Sciatic nerve (tissue), 2 donors: ENCODE measurements around the gene RUFY2. TPM values are rescaled to one million over a fixed set of nuclear protein-coding genes. Genes with fewer than 3 reads are reported as not detected.
"Not testable (repeated sequence)": the region's sequence is repeated elsewhere in the genome, so short reads cannot be mapped to it uniquely, and the experiment has no call there.

Experiments
- ATAC-seq: fragments of 200-7000 bp; cut with Tn5 transposase; one replicate; pipeline ENCODE4 v1.9.1; 2020; ENCODE audit warnings: mild to moderate bottlenecking, moderate library complexity
- DNase-seq: peaks from one replicate; pipeline ENCODE4 v3.0.0-alpha.2; 2020; ENCODE audit warnings: low spot score
- intact Hi-C: fragments of 100-400 bp; cut with DNase I; formaldehyde crosslinking; loops from one replicate; pipeline ENCODE4 v1.14.2; 2022
- total RNA-seq: library from RNA; stranded (reverse); fragmentation: NEBNext Ultra II Directional; extraction: Animal tissue kit (Norgen Biotek cat#: 25700); gene quantifications from one replicate; pipeline ENCODE4 v1.2.1, GENCODE V29; 2021
- donor health status: DM: no; HTN: no; CAD: no.
- donor health status: DM: no; HTN: no; CAD: no.

The RUFY2 gene
- total RNA-seq, 1 donor from 2014 or later: 52.3 TPM

DNA sequence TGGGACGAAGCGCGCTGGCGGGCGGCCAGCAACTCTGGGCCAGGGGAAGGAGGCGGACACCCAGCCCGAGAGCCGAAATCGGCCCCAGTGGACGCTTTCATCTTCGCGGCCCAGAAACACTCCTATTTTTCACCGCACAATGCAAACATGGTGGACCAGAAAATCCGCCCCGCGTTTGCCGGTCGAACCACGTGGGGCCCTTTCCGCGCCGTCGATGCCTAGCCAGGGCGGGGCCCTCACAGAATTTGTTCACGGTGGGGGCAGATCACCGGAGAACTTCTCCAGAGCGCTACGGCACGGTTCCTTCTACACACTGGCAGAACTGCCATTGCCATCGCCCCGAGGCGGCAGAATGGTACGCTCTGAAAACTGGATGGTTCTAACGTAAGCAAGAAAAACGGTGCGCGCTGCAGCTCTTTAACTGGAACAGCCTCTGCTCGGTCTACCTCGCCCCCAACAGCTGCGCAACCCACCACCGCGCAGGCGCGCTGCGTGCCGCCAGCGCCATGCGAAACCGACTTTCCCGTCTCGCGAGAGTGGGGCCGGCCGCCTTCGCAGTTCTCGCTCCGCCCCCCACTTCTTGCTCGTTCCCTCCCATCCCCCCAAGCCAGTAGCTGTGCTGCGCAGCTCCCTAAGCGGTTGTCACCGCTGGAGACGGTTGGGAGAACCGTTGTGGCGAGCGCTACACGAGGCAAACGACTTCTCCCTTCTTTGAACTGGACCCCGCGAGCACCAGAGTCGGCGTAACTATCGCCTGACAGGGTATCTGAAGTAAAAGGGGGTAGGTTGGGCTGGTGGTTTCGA lies 75.4 kb downstream of the RUFY2 start, which contains the start of gene HNRNPH3:
TSS of gene HNRNPH3 (plus strand) at position 610 of the 804 bp plus-strand sequence. CDS start 5,158 bp downstream, outside the sequence.
- intact Hi-C loops: no loop called here
- ATAC-seq (peak; percentile 94), DNase-seq (peak; percentile 99)

GRCh38 chr10:68330852-68331454 lies 76.1 kb downstream of the RUFY2 start:
- intact Hi-C loops: no loop called here
- ATAC-seq: peak; percentile 1
- DNase-seq: peak; percentile 59

- intact Hi-C loops: no loop called here
- ATAC-seq (no peak), DNase-seq (no peak)
Measured at GRCh38 chr10:68329506-68329861, 77.6 kb downstream of the RUFY2 start.

DNA sequence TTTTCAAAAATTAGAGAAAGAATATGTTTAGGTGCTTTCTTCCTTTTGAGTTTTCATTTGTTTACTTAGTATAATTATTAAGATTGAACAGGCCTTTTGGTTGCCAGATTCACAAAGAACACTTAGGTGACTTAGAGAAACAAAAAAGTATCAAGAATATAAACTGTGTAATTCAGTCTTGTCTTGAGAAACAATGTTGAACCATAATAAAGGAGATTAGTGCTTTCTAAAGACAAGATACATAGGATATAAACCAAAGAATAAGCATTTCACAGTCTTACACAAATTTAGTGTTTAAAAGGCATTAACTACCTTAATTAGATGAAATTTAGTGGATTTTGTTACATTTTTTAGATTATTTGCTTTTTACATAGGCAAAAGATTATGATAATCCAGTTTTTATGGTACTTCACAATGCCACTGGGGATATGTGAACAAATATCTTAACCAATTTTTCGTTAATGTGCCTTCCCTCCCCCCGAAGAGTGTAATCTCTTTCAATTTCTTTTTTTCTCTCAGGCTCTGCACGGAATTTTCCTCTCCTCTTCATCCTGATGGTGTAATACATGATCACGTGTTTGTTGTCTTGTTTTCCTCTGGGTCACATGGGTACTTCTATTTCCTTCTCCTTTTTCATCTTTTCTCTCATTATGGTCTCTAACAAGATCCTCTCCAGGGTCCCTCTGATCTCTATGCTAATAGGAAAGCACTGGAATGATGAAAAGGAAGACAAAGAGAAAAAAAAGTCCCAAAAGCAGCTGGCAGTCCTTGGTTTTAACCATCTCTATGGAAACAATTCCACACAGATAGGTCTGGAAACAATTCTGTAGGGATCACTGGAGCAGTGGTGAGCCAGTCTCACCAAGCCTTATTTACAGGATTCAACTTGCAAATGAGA lies 78.9 kb downstream of the RUFY2 start:
- intact Hi-C loops: no loop called here
- peak; percentile 28 for ATAC-seq
- DNase-seq: no peak

DNA sequence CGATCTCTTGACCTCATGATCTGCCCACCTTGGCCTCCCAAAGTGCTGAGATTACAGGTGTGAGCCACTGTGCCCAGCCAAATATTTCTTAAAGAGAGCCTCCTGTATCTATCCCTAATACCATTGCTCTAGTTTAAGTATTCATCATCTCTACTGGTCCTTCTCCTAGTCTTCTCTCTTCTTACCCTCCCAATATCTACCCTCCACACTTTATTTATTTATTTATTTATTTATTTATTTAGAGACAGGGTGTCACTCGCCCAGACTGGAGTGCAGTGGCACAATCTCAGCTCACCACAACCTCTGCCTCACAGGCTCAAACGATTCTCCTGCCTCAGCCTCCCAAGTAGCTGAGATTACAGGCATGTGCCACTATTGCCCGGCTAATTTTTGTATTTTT lies 82.7 kb downstream of the RUFY2 start:
- intact Hi-C loops, ATAC-seq, DNase-seq: not testable (repeated sequence)

- intact Hi-C loops: no loop called here
- DNase-seq: no peak
- ATAC-seq: no peak
Measured at GRCh38 chr10:68318331-68319059, 88.6 kb downstream of the RUFY2 start.

DNA sequence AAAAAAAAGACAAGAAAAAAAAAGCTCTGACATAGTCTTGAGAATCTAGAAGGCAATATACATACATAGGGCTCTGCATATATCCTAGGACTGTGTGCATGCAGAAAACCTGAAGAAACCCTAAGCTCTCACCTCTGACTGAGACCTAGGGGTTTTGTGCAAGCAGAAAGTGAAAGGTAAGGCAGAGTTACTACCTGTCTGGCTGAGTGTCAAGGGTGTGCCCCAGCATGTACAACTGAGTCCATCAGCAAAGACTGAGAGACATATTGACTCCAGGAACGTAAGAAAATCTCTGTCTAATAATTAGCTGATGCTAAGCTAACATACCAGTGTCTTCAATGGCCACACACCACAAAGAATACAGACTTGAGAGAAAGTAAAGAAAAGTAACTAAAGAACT lies 91.5 kb downstream of the RUFY2 start:
- no peak for DNase-seq
- no peak for ATAC-seq
- intact Hi-C loops: no loop called here

DNA sequence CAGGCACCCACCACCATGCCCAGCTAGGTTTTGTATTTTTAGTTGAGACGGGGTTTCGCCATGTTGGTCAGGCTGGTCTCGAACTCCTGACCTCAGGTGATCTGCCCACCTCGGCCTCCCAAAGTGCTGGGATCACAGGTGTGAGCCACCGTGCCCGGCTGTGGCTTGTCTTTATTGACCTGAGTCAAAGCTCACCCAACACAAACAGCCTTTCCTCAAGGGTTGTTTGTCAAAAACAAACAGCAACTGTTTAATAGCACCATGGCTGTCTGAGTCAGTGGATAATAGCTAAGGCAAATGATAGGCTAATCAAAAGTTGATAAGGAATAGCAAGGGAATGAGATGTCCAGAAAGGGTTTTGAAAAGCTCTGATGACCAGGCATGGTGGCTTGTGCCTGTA lies 92.1 kb downstream of the RUFY2 start:
- DNase-seq, intact Hi-C loops, ATAC-seq: not testable (repeated sequence)

GRCh38 chr10:68310531-68310930 lies 96.5 kb downstream of the RUFY2 start:
- intact Hi-C loops: no loop called here
- ATAC-seq (no peak), DNase-seq (no peak)

DNA sequence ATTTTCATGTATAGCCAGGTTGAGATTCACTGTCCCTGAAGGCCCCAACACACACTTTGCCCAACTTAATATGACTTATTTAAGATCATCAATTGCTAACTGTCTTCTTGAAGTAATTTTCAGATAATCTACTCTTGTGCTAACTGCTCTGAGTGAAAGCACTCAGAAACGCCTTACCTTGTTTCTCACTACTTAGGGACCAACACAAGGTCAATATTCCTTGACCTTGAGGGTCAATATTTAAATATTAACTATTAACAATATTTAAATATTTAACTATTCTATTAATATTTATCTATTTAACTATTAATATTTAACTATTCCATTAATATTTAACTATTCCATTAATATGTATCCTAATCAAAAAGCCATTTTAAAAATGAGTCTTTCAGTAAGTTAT lies 101.2 kb downstream of the RUFY2 start:
- intact Hi-C loops: no loop called here
- ATAC-seq (no peak), DNase-seq (no peak)

DNA sequence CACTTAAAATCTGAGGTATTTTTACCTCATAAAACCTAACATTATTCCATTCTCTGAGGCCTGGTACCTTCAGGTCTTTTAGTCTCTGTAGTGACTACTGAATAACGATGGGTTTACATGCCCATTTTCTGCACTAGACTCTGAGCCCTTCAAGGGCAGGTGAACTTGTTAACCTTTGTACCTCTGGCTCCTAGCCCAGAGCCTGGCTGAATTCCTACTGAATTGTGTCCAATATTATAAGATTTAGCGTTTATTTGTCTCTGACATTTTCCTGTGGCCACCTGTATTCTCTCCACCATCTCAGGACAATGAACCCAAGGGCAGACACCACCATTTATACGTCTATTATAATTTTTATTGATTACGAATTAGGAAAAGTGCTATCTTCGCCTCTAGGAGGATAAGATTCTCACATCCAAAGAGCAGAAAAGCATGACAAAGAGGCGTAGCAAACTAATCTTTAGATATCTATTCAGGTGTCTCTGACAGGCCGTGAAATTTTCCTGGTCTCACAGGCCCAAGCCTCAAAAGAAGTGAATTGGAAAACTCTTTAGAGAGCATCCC lies 103.1 kb downstream of the RUFY2 start:
- ATAC-seq (no peak), DNase-seq (no peak)
- intact Hi-C loops: no loop called here

DNA sequence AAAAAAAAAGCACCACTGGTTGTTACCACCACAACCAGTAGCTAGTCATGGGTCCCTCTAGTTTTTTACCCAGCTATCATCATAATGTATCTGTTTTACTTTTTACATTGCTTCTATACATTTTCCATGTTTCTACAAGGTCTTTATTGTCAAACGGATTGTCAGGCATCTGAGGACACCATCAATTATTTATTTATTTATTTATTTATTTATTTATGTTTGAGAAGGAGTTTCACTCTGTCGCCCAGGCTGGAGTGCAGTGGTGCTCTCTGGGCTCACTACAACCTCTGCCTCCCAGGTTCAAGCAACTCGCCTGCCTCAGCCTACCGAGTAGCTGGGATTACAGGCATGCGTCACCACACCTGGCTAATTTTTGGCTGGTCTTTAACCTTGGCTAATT lies 104.2 kb downstream of the RUFY2 start:
- ATAC-seq (no peak), DNase-seq (no peak)
- intact Hi-C loops: no loop called here

GRCh38 chr10:68302503-68302823 lies 104.6 kb downstream of the RUFY2 start:
- DNase-seq (no peak), ATAC-seq (peak; percentile 28)
- intact Hi-C loops: no loop called here

DNA sequence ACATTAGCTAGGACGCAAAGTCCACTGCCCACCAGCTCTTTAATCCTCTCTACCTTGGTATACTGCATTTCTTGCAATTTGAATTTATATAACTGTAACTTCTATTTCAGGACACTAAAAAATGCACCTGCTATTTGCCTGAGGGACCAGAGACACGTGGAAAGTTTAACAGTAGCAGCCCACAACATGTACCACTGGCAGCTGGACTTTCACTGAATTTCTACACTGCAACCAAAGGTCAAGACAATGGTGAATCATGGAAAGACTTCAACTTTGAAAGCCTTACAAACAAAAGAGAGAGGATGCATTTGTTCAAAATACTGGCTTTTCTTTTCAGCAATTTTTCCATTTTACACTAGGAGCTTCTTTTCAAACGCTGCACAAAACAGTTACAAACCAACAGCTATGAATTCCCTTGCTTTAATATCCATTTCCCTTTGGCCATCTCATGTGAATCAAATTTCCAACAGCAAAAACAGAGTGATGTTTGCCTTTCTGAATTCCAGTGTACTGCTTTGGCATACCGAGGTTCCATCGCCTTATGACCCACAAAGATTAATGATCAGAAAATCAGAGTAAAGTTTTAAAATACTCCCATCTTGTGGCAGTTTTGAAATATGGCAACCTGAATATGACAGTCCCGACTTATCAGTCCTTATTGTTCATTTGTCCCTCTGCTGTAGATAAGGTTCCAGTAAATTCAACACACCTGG lies 105.1 kb downstream of the RUFY2 start:
- ATAC-seq: peak; percentile 90
- DNase-seq: no peak
- intact Hi-C loops: no loop called here

DNA sequence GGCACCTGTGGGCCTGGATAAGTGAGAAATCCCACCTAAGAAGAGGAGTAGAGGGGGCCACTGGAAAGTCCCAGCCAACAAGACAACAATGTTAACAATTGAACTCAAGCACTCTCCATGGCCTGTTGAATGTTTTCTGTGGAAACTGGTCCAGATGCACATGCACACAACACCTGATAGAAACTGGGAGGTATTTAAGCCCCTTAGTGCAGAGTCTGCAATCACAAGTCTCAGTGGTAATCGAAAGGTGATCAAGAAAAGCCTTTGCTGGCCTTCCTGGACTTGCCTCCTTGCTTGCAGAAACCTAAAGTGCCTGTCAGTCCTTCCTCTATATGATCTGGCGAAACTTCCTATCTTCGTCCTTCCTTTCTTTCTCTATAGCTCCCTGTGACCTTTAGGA lies 105.8 kb downstream of the RUFY2 start:
- ATAC-seq: no peak
- no peak for DNase-seq
- intact Hi-C loops: no loop called here

DNA sequence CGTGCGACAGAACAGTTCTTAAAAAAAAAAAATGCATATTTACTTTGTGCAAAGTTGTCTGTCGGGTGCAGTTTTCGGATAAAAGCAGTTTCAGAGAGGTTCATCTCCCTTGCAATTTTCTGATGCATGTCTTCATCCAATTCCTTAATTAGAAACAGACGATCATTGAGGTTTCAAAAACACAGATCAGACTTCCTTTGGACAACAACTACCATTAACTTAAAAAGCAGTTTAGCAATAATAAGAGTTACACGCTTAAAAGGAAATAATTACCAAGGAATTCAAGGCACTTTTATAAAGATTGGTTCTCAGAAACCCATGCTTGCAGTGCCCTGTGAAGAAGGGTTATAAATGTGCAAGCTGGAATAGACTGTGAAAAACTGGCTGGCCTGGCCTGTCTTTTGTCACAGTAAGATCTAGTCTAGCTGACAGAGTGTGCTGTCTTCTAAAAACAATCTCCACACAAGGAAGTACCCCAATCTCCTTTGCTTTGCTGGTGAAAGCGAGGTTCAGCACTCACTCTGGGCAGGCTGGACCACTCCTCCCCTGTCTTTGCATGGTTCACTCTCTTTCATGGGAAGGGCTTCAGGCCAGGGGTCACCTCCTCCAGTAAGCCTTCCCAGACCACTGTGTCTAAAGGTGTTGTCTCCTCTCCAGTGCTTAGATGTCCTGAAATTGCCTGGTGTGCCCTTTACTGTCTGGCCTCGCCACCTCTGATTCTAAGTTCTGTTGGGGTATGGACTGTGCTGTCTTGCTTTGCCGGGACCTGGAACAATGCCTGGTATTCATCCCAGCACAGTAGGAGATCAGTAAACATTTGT lies 110.0 kb downstream of the RUFY2 start:
- DNase-seq: no peak
- intact Hi-C loops: no loop called here

More for the DNA sequence above, 110.0 kb downstream of the RUFY2 start:
- ATAC-seq: peak; percentile 45
